Left ventricle myocardium inferior (tissue), 1 donor: Measurements from ENCODE around the gene GZMB. TPM values are rescaled to one million over a fixed set of nuclear protein-coding genes. Genes with fewer than 3 reads are reported as not detected.

Experiments
- DNase-seq: peaks from one replicate; pipeline ENCODE4 v3.0.0-alpha.2; 2020
- H3K27ac ChIP-seq: fragments of 200-600 bp; replicated peaks from 2 replicates; pipeline ENCODE4 v1.8.0; 2021
- H3K27me3 ChIP-seq: fragments of 200-600 bp; 2 replicates; pipeline ENCODE4 v1.8.0; 2021; ENCODE audit warnings: low read depth
- H3K36me3 ChIP-seq: fragments of 200-600 bp; 2 replicates; pipeline ENCODE4 v1.8.0; 2021
- H3K4me1 ChIP-seq: fragments of 200-600 bp; 2 replicates; pipeline ENCODE4 v1.8.0; 2021
- H3K4me3 ChIP-seq: fragments of 200-600 bp; 2 replicates; pipeline ENCODE4 v1.8.0; 2021; ENCODE audit warnings: mild to moderate bottlenecking, moderate library complexity
- H3K9me3 ChIP-seq: fragments of 200-600 bp; replicated peaks from 2 replicates; pipeline ENCODE4 v1.8.0; 2021
- CTCF ChIP-seq: fragments of 200-600 bp; IDR thresholded peaks from 2 replicates; pipeline ENCODE4 v1.8.0; 2021; ENCODE audit warnings: antibody characterized with exemption, mild to moderate bottlenecking, borderline replicate concordance
- intact Hi-C: fragments of 100-400 bp; cut with micrococcal nuclease; formaldehyde crosslinking; loops from one replicate; pipeline ENCODE4 v1.11.0; 2022
- total RNA-seq: library from RNA; stranded (reverse); fragmentation: NEBNext Ultra II Directional; extraction: Animal tissue kit (Norgen Biotek cat#: 25700); gene quantifications from one replicate; pipeline ENCODE4 v1.2.1, GENCODE V29; 2021
- donor health status: DM: no; HTN: yes; CAD: no; lungs with severe emphysema.

The GZMB gene
- total RNA-seq, 1 donor from 2014 or later: 0.52 TPM

- intact Hi-C loops: no loop called here
- no peak for TF ChIP-seq CTCF
- Histone ChIP-seq H3K36me3 (no peaks in the 10 kb centered on the region), H3K4me1 (no peaks in the 10 kb centered on the region), H3K27me3 (peaks cover 18% of the 10 kb centered on the region), H3K9me3 (no peaks in the 10 kb centered on the region), H3K27ac (no peak overlapping the region), H3K4me3 (no peak overlapping the region)
- DNase-seq: no peak
Observed at GRCh38 chr14:24639905-24640304, 5.9 kb upstream of the GZMB start.

GRCh38 chr14:24639270-24639669 lies 5.3 kb upstream of the GZMB start:
- H3K9me3 ChIP-seq: no peaks in the 10 kb centered on the region
- peaks cover 18% of the 10 kb centered on the region for H3K27me3 ChIP-seq
- H3K27ac ChIP-seq: no peak overlapping the region
- DNase-seq: no peak
- intact Hi-C loops: no loop called here
- TF ChIP-seq CTCF: no peak
- no peaks in the 10 kb centered on the region for H3K36me3 ChIP-seq
- H3K4me1 ChIP-seq: no peaks in the 10 kb centered on the region
- H3K4me3 ChIP-seq: no peak overlapping the region

- intact Hi-C loops: no loop called here
- Histone ChIP-seq H3K4me3 (no peak overlapping the region), H3K27ac (no peak overlapping the region)
Observed at GRCh38 chr14:24633353-24633752, 637 bp downstream of the GZMB start.

GRCh38 chr14:24632761-24633160 lies 1.2 kb downstream of the GZMB start:
- no peak for TF ChIP-seq CTCF
- Histone ChIP-seq H3K27ac (no peak overlapping the region), H3K4me3 (no peak overlapping the region)

More at GRCh38 chr14:24633353-24633752, 637 bp downstream of the GZMB start:
- Histone ChIP-seq H3K27me3 (peaks cover 13% of the 10 kb centered on the region), H3K4me1 (no peaks in the 10 kb centered on the region), H3K9me3 (no peaks in the 10 kb centered on the region), H3K36me3 (no peaks in the 10 kb centered on the region)
- DNase-seq: no peak
- no peak for TF ChIP-seq CTCF

GRCh38 chr14:24632336-24632735 lies 1.7 kb downstream of the GZMB start:
- Histone ChIP-seq H3K27me3 (peaks cover 13% of the 10 kb centered on the region), H3K27ac (no peak overlapping the region), H3K4me3 (no peak overlapping the region), H3K9me3 (no peaks in the 10 kb centered on the region), H3K36me3 (no peaks in the 10 kb centered on the region), H3K4me1 (no peaks in the 10 kb centered on the region)
- TF ChIP-seq CTCF: no peak
- intact Hi-C loops: no loop called here
- no peak for DNase-seq

More at GRCh38 chr14:24632761-24633160, 1.2 kb downstream of the GZMB start:
- no peak for DNase-seq
- intact Hi-C loops: no loop called here
- Histone ChIP-seq H3K36me3 (no peaks in the 10 kb centered on the region), H3K4me1 (no peaks in the 10 kb centered on the region), H3K9me3 (no peaks in the 10 kb centered on the region), H3K27me3 (peaks cover 13% of the 10 kb centered on the region)
